KBM-7 (cell line): Measurements from ENCODE around the gene RBM23.
A peak's percentile ranks its signal among the peaks of the same experiment; 100 is the strongest.

Source experiments
- DNase-seq: peaks from one replicate; pipeline ENCODE4 v3.0.0-alpha.2; 2015
- in situ Hi-C: fragments of 300-500 bp; cut with MboI; formaldehyde crosslinking; loops from 2 replicates; pipeline ENCODE4 v1.14.3; 2020; ENCODE audit warnings: low sequenced_read_pairs, low pct_unique_long_range_greater_than_20kb, mixed read lengths

The RBM23 gene

DNA sequence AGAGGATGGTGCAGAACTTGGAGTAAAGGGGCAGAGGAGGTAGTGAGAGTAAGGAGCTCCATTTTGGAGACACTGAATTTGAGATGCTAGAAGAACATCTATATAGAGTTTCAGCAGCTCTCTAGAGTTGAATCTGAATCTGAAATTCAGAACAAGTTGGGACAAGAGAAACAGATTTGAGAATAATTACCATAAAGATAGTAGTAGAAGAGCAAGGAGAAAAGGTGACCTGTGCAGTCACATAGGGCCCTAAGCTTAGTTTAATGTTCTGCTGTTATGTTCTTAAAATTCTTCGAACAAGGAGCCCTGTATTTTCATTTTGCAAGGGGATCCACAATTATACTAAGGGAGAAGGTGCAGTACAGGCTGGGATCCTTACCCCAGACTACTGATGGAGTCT is 28.5 kb downstream of the RBM23 start:
- DNase-seq: no peak
- in situ Hi-C loops: no loop called here

DNA sequence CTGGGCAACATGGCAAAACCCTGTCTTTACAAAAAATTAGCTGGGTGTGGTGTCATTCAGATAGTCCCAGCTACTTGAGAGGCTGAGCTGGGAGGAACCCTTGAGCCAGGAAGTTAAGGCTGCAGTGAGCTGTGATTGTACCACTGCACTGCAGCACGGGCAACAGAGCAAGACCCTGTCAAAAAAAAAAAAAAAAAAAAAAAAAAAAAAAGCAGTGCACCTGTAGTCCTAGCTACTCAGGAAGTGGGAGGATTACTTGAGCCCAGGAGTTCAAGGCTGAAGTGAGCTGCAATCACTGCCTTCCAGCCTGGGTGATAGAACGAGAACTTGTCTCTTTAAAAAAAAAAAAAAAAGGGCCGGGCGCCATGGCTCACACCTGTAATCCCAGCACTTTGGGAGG is 30.3 kb downstream of the RBM23 start:
- DNase-seq: no peak
- in situ Hi-C loops: no loop called here

DNA sequence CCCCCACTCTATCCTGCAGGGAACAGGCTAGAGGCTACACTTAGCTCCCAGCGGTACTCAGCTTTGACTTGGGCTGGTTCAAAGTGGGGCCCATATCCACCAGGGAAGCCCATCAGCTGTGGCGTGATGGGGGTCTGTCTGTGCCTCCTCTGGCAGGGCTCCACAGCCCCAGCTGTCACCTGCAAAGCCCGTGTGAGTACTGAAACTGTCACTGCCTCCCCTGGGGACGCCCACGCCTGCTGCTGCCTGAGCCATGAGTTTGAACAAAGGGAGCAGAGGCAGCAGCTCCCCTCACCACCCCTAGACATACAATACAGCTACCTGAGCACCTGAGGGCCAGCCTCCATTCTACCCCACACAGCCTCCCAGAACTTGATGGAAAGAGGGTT is 31.0 kb downstream of the RBM23 start:
- in situ Hi-C loops: no loop called here
- DNase-seq: no peak

DNA sequence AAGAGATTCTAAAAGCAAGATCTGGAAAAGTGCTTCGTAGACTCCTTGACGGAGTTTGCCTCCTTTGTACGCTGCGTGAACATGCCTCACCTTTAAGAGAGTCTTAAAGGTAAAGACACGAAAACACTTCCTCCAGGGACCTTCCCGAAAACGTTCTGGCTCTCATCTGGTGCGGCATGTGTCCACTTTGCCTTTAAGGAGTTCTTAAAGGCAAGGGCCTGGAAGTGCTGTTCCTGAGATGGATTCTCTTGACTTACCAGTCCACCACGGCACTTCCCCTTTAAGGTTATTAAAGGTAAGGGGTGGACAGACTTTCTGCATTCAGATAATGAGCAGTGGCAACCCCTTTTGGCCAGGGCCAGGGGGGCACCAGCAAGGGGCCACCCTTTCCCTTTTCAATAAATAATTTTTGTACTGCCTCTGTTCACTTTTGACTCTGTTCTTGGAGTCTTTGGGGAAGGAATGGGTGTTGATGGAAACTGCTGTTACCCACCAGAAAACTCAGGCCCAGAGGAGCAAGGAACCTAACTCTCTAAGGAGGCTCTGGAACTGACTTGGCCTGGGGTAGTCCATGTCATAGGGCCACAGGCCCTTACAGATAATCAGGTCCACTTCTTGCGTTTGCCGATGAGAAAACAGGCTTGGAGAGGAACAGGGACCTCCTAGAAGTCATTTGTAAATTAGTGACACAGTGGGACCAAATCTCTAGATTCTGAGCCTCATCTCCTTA is 31.5 kb downstream of the RBM23 start:
- in situ Hi-C loops: no loop called here
- DNase-seq: peak; percentile 16

DNA sequence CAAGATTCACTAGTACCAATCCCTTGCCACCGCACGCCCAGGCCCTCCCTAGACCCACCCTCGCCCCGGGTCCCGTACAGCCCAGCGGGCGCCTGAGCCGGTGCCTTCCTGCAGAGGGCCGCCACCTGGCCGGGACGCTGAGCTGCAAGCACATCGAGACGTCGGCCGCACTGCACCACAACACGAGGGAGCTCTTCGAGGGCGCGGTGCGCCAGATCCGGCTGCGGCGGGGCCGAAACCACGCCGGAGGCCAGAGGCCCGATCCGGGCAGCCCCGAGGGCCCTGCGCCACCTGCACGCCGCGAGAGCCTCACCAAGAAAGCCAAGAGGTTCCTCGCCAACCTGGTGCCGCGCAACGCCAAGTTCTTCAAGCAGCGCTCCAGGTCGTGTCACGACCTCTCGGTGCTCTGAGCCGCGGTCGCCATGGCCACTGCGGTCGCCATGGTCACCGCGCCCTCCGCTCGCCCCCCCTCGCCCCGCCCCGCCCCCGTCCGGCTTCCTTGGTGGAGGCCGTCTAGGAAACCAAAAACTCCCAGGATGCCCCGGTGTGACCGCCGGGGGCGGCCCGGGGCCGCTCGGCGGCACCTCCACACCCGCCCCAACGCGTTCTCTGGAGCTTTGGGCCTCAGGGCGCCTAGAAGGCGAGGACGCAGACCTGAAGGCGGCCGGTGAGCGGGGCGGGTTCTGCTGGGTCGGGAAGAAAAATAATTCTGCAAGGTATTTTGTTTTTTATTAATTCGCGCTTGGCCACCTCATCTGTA is 32.3 kb downstream of the RBM23 start:
- in situ Hi-C loops: no loop called here
- DNase-seq: no peak

DNA sequence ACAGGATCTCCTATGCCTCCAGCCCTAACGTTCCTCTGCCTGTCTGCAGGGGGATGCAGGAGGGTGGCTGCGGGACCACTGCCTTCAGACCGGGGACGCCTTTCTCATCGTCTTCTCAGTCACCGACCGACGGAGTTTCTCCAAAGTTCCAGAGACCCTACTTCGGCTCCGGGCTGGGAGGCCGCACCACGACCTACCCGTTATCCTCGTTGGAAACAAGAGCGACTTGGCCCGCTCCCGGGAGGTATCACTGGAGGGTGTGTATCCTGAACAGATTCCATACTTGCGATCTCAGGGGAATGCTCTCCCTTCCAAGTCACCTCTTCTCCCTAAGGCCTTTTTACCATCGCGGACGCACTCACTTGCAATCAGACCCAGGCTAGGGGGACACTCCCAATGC is 33.0 kb downstream of the RBM23 start:
- in situ Hi-C loops: no loop called here
- no peak for DNase-seq

DNA sequence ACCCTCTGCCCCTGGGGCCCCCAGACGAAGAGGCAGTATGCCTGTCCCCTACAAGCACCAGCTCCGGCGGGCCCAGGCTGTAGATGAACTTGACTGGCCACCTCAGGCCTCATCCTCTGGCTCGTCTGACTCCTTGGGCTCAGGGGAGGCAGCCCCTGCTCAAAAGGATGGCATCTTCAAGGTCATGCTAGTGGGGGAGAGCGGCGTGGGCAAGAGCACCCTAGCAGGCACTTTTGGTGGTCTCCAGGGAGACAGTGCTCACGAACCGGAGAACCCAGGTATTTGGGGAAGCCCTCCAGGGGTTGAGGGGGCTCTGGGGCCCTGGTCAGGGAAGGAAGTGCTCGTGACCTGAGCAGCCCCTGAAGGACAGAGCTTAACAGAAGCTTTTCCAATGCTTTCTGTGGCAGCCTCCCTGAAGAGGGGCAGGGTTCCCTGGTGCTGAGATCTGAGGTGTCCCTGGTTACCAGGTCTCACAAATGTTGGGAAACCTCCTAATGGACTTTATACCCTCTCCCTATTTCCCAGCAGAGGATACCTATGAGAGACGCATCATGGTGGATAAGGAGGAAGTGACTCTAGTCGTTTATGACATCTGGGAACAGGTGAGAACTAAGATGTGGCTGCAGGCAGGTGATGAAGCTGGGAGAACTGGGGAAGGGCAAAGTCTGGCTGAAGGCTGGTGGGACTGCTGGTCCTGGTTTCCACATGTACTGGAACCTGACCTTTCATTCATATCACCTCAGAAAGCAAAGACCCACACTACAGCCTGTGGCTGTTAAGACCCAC is 34.0 kb downstream of the RBM23 start:
- in situ Hi-C loops: no loop called here
- DNase-seq: no peak

DNA sequence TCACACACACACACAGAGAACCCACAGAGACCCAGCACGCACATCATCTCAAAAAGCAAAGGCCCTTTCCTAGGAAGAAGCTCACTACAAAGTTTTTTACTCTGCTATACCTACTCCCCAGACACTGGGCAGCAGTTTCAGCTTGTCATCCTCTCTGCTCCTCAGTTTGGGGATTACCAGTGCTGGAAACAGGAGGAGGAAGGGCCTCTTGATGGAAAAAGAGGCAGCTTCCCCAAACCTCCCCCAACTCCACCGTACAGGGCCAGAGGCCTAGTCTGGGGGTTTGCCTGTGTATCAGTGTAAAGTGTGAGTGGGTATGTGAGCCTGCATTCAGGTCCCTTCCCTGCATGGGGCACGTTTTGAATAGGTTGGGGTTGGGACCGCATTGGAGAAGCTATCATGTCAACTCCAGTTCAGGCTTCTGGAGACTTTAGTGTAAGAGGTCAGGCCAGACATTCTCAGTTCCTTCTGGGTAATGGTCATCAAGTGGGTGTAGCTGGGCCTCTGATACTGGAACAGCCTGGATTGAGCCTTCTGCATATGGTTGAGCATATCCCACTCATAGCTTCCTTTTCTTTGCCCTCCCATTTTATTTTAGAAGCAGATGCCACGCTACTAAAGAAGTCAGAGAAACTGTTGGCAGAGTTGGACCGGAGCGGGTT is 34.7 kb downstream of the RBM23 start:
- in situ Hi-C loops: no loop called here
- DNase-seq: peak; percentile 25

DNA sequence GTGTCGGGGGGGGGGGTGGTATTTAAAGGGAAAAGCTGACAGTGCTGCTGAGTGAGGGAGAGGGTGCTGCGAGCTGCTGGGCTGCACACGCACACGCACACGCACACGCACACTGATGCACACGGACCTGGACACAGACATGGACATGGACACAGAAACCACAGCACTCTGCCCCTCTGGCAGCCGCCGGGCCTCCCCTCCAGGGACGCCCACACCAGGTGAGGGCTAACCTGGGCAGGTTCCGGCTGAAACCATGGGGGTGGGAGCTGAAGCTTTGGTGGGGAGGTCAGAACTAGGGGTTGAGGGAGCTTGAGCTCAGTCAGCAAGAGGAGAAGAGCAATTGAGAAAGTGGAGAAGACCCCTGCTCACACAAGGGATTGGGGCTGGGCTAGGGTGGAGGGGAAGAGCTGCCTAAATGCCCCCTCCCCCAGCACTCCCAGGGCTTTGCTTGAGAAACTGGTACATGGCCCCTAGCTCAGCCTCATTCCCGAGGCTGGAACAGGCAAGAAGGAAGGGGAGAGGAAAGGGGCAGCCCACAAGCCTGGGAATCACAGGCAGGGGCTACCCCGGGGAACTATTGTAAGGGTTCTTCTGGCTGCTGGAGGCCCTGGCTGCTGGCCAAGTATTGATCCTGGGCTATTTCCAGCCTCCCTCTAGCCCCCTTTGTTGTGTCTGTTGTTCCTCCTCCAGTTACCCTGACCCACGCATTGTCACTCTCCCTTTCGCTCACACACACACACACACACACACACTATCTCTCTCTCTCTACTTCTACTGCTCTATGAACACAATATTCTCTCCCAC is 35.6 kb downstream of the RBM23 start, which contains the start of gene REM2:
TSS of gene REM2 (plus strand) at position 50 of the 804 bp plus-strand sequence. CDS start at position 116, 66 bp downstream.
- peak; percentile 23 for DNase-seq
- in situ Hi-C loops: no loop called here

DNA sequence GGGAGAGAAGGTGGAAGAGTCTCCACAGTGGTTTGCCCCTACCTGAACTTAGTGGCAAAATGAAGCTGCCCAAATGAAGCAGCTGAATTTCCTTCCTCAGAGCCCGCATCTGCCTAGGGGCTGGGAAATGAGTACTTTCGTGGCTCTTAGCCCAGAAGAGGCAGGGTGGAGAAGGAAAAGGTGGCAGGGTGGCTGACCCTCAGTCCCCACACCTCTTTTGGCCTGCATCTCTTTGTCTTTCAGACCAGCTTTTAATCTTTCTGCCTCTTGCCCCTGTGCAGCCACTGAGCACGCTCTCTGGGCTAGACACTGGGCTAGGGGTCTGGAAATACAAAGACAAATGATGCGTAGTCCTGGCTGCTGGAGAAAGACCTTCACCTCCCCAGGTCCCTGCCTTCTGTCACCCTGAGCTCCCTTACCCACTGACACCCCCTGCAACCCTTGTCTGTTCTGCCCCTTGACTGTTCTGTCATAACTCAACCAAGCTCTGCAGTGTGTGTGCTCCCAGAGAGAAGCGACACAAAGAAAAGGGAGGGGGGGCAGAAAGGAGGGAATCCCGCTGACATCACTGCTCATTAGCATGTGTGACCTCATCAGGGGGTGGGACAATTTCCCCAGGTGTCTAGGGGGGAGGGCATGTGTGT is 36.3 kb downstream of the RBM23 start:
- DNase-seq: no peak
- in situ Hi-C loops: no loop called here

DNA sequence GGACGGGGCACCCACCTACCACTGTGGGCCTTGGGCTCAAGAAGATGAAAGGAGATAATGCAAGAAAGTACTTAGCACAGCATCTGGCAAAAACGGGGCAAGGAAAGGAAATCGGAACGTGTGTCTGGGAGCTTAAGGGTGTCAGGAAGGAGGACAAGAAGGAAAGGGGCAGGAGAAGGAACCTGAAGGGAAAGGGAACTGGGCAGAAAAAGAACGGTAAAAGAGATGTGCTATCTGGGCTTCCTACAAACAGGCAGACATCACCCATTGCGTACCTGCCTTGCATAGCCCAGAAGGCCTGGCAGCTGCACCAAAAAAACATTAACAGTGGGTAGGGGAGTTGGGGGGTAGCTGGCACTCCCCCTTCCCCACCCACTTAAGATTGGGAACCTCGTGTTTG is 36.9 kb downstream of the RBM23 start:
- in situ Hi-C loops: no loop called here
- DNase-seq: no peak

DNA sequence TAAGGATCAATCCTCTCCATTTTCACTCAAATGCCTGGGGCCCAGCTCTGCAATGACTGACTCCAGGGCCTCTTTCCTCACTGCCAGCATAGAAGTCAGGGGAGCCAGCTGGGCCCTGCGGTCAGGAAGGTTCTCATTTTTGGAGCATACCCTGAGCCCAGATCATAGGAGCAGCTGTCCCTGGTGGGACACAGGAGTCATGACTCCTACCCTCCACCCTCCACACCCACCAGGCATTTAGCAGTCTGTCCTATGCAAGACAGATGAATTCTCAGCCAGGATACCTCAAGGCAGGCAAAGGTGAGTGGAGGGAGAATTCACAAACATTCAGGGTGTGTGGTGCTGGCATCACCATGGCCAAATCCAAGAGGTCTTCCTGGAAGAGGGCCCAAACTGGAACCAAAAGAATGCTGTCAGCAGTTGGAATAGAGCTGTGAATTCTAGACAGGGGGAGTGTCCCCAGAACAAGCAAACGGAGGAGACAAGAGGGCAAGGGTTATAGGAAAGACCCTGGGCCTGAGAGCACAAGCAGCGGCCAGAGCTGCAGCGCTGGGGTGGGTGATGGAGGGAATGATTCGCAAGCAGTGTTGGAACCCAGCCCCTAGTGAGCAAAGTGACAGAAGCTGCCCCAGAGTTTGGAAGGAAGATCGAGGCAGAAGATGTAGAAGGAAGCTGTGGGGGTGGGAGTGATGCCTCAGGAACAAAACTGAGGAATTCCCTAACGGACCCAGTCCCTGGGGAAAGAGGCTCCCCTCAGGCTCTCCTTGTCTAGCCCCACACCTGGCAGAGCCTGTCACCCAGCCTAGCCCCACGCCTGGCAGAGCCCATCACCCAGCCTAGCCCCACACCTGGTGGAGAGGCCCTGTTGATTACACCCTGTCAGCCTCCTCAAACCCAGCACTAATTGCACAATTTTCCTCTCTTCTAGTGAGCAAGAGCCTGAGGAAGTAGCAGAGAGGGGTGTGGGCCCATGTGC is 40.4 kb downstream of the RBM23 start:
- DNase-seq: no peak

DNA sequence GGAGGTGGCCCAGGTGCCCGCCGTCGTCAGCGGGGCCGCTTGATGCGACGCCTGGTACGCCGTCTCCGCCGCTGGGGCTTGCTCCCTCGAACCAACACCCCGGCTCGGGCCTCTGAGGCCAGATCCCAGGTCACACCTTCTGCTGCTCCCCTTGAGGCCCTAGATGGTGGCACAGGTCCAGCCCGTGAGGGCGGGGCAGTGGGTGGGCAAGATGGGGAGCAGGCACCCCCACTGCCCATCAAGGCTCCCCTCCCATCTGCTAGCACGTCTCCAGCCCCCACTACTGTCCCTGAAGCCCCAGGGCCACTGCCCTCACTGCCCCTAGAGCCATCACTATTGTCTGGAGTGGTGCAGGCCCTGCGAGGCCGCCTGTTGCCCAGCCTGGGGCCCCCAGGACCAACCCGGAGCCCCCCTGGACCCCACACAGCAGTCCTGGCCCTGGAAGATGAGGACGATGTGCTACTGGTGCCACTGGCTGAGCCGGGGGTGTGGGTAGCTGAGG is 41.9 kb downstream of the RBM23 start:
- in situ Hi-C loops: no loop called here
- DNase-seq: no peak

More for the DNA sequence above, 40.4 kb downstream of the RBM23 start:
- in situ Hi-C loops: no loop called here

DNA sequence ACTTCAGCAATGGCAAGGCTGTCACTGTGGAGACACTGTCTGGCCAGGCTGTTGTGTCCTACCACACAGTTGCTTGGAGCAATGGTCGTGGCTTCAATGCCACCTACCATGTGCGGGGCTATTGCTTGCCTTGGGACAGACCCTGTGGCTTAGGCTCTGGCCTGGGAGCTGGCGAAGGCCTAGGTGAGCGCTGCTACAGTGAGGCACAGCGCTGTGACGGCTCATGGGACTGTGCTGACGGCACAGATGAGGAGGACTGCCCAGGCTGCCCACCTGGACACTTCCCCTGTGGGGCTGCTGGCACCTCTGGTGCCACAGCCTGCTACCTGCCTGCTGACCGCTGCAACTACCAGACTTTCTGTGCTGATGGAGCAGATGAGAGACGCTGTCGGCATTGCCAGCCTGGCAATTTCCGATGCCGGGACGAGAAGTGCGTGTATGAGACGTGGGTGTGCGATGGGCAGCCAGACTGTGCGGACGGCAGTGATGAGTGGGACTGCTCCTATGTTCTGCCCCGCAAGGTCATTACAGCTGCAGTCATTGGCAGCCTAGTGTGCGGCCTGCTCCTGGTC is 43.1 kb downstream of the RBM23 start:
- DNase-seq: no peak
- in situ Hi-C loops: no loop called here

DNA sequence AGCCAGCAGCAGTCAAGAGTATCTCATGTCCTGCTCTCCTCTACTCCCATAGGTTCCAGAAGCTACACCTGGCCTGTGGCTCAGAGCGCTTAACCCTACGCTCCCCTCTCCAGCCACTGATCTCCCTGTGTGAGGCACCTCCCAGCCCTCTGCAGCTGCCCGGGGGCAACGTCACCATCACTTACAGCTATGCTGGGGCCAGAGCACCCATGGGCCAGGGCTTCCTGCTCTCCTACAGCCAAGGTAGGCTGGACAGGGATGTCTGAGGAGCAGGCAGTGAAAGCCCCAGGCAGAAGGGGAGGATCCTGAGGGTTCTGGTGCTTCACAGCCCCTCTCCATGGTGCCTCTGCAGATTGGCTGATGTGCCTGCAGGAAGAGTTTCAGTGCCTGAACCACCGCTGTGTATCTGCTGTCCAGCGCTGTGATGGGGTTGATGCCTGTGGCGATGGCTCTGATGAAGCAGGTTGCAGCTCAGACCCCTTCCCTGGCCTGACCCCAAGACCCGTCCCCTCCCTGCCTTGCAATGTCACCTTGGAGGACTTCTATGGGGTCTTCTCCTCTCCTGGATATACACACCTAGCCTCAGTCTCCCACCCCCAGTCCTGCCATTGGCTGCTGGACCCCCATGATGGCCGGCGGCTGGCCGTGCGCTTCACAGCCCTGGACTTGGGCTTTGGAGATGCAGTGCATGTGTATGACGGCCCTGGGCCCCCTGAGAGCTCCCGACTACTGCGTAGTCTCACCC is 43.8 kb downstream of the RBM23 start:
- in situ Hi-C loops: no loop called here
- no peak for DNase-seq
